Gastrocnemius medialis (tissue), 4 donors: ENCODE results near the gene HDGF.

Experiments used
- CTCF ChIP-seq, 5 experiments: fragments of 450-650 bp in 3 of 5; fragments of 200-600 bp in 2 of 5; sonication (generic) in 2 of 5; IDR thresholded peaks in 4 of 5; conservative IDR thresholded peaks in 1 of 5; 1 replicate in 4 of 5; 2 replicates in 1 of 5; pipeline ENCODE4 v1.5.1; 2016 to 2019; ENCODE audit warnings: antibody characterized with exemption in 5 of 5, mild to moderate bottlenecking in 3 of 5, moderate library complexity in 3 of 5
- POLR2A ChIP-seq, 2 donors: fragments of 450-650 bp; IDR thresholded peaks; one replicate each; pipeline ENCODE4 v1.6.1; 2017; ENCODE audit warnings: antibody characterized with exemption in 2 of 2, mild to moderate bottlenecking in 2 of 2, moderate library complexity in 2 of 2

- TF ChIP-seq POLR2A (IDR thresholded peaks at IDR 0.05) (peak; percentile 58 to 62), CTCF (IDR thresholded peaks at IDR 0.05 in 4 of 5, conservative IDR thresholded peaks at IDR 0.05 in 1 of 5) (no peak)
Measured at GRCh38 chr1:156748670-156749418, 2.6 kb downstream of the HDGF start.
